GM10248 (cell line): Measurements from ENCODE around the gene SLC45A3.

Experiments
- CTCF ChIA-PET: fragments of 300-600 bp; sonication (Branson Sonifier 250); formaldehyde crosslinking; extraction: SDS; loops from one replicate; lab custom pipeline; 2021; ENCODE audit warnings: antibody characterized with exemption; lab: Yijun Ruan, JAX
- POLR2A ChIA-PET: fragments of 350-650 bp; sonication (Branson Sonifier 250); formaldehyde crosslinking; extraction: SDS; loops from one replicate; lab custom pipeline; 2020; ENCODE audit warnings: antibody characterized with exemption; lab: Yijun Ruan, JAX
- DNase-seq: peaks from one replicate; pipeline ENCODE4 v3.0.0; 2012; ENCODE audit errors: extremely low spot score
- TF ChIP-seq, protein P1 (sequence below): IDR thresholded peaks from 2 replicates; pipeline ENCODE4 v1.5.1; 2012; ENCODE audit warnings: mild to moderate bottlenecking, low read depth; ENCODE audit errors: extremely low read depth, missing control alignments, control extremely low read depth

The SLC45A3 gene

DNA sequence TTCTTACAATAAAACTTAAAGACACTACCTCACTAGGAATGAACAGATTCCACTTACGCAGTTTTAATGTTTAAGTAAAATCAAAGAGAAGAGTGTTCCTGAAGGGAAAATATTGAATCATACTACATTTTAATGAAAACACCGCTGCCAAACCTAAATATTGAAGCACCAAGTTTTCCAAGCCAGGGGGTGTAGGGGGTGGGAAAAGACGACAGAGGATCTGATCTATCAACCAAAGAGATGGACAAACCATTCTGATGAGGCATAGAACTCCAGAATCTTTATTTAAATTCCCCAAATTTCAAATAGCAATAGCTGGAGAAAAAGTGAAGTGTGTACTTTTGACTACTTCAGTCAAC lies 49.7 kb downstream of the SLC45A3 start:
- POLR2A ChIA-PET = no interaction called here

GRCh38 chr1:205630241-205630640 lies 50.1 kb downstream of the SLC45A3 start:
- TF ChIP-seq, protein P1, sequence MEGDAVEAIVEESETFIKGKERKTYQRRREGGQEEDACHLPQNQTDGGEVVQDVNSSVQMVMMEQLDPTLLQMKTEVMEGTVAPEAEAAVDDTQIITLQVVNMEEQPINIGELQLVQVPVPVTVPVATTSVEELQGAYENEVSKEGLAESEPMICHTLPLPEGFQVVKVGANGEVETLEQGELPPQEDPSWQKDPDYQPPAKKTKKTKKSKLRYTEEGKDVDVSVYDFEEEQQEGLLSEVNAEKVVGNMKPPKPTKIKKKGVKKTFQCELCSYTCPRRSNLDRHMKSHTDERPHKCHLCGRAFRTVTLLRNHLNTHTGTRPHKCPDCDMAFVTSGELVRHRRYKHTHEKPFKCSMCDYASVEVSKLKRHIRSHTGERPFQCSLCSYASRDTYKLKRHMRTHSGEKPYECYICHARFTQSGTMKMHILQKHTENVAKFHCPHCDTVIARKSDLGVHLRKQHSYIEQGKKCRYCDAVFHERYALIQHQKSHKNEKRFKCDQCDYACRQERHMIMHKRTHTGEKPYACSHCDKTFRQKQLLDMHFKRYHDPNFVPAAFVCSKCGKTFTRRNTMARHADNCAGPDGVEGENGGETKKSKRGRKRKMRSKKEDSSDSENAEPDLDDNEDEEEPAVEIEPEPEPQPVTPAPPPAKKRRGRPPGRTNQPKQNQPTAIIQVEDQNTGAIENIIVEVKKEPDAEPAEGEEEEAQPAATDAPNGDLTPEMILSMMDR = no peak
- ChIA-PET POLR2A (no interaction called here), CTCF (interaction anchor here (1.0 to 11.6 kb wide), 2 partner anchors 28 to 38 kb away, joined by 3 to 263 read pairs; no protein-coding TSS in a partner anchor)
- no peak for DNase-seq

More for the DNA sequence above, 49.7 kb downstream of the SLC45A3 start:
- TF ChIP-seq, protein P1 = no peak
- CTCF ChIA-PET = interaction anchor here (0.8 to 11.6 kb wide), 5 partner anchors 9 to 39 kb away, joined by 3 to 263 read pairs (median 12); no protein-coding TSS in a partner anchor
- DNase-seq = no peak

DNA sequence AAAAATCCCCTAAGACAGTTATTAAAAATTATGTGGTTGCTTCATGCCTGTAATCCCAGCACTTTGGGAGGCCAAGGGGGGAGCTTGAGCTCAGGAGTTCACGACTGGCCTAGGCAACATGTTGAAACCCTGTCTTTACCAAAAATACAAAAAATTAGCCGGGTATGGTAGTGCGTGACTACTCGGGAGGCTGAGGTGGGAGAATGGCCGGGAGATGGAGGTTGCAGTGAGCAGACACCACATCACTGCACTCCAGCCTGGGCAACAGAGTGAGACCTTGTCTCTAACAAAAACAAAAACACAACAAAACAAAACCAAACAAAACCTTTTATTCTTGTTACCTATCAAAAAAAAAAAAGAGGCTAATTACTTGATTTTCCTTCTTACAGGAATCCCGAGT lies 50.6 kb downstream of the SLC45A3 start:
- POLR2A ChIA-PET = interaction anchor here (0.6 to 0.7 kb wide), 2 partner anchors 12 to 540 kb away, joined by 3 read pairs; no protein-coding TSS in a partner anchor
- TF ChIP-seq, protein P1 = no peak
- CTCF ChIA-PET = interaction anchor here (0.9 to 11.6 kb wide), 2 partner anchors 12 to 38 kb away, joined by 3 to 263 read pairs; no protein-coding TSS in a partner anchor
- no peak for DNase-seq

DNA sequence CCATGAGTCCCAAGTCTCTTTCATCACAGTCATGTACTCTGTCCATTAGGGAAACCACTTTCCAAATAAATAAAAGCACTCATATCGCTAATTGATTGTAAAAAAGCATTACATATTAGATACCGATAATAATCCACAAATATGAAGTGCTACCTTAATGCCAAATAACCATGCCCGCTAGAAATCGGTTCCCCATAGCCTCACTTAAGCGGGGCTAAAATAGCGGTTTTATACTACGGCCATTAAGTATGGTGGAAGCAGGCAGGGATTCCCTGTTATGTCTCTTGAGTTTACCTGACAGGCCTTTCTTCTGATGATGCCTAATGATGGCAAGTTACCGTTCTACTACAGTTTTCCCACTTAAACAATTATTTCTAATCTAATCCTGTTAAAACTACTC lies 52.4 kb downstream of the SLC45A3 start:
- no peak for DNase-seq
- ChIA-PET CTCF (interaction anchor here (0.7 to 11.6 kb wide), 2 partner anchors 36 to 104 kb away, joined by 3 to 263 read pairs; no protein-coding TSS in a partner anchor), POLR2A (no interaction called here)
- TF ChIP-seq, protein P1 = no peak

DNA sequence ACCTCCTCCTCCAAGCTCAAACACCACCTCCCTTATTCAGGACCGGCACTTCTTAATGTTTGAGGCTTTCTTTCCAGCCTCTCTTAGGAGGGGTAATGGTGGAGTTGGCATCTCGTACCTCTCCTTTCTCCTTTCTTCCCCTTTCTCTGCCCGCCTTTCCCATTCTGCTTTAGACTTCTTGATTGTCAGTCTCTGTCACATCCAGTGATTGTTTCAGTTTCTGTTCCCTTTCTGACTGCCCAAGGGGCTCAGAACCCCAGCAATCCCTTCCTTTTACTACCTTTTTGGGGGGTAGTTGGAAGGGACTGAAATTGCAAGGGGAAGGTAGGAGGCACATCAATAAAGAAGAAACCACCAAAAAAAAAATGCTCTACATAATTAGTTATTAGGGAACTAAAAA lies 54.1 kb downstream of the SLC45A3 start:
- TF ChIP-seq, protein P1 = no peak
- ChIA-PET POLR2A (no interaction called here), CTCF (interaction anchor here (2.1 kb wide), 1 partner anchor 35 kb away, joined by 9 read pairs; no protein-coding TSS in a partner anchor)
- DNase-seq = no peak

DNA sequence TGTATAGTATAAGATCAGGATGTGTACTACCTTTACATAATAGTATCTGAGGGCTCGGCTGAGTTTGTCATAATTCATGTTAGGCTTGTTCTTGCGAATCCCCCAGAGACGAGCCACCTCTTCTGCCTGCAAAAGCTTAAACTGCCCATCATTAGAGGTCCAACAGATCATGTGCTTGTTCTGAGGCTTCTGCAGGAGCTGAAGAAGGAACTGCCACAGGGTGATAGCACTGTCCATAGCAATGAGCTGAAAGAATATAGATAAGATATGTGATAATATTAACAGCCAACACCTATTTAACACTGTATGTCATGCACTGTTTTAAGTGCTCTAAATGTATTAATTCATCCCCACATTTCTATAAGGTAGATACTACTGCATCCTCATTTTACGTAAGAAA lies 56.7 kb downstream of the SLC45A3 start:
- POLR2A ChIA-PET = no interaction called here
- CTCF ChIA-PET = interaction anchor here (1.0 to 3.3 kb wide), 6 partner anchors 10 to 173 kb away, joined by 3 to 18 read pairs (median 4); no protein-coding TSS in a partner anchor

More for the DNA sequence above, 56.7 kb downstream of the SLC45A3 start:
- DNase-seq = no peak
- TF ChIP-seq, protein P1 = no peak
